Measurements from ENCODE around the gene C12orf76.
"Not testable (repeated sequence)": the region's sequence is repeated elsewhere in the genome, so short reads cannot be mapped to it uniquely, and the experiment has no call there.

C12orf76 gene

GRCh38 chr12:110020956-110021355 lies 27.4 kb downstream of the C12orf76 start:
- DNase-seq: no peak

- no peak for DNase-seq
Observed at GRCh38 chr12:110015132-110015531, 33.2 kb downstream of the C12orf76 start.

GRCh38 chr12:110012659-110013058 lies 35.7 kb downstream of the C12orf76 start:
- no peak for DNase-seq

GRCh38 chr12:110012137-110012536 lies 36.2 kb downstream of the C12orf76 start:
- no peak for DNase-seq

GRCh38 chr12:110010853-110011723 lies 37.2 kb downstream of the C12orf76 start:
- DNase-seq: no peak

GRCh38 chr12:110008681-110009398 lies 39.5 kb downstream of the C12orf76 start:
- DNase-seq: not testable (repeated sequence)

- DNase-seq: no peak
Observed at GRCh38 chr12:110007881-110008280, 40.4 kb downstream of the C12orf76 start.

- DNase-seq: no peak
Observed at GRCh38 chr12:110006115-110006514, 42.2 kb downstream of the C12orf76 start.

- DNase-seq: no peak
Observed at GRCh38 chr12:110005319-110005973, 42.9 kb downstream of the C12orf76 start.

- no peak for DNase-seq
Observed at GRCh38 chr12:110004598-110004997, 43.7 kb downstream of the C12orf76 start.

- no peak for DNase-seq
Observed at GRCh38 chr12:110002676-110003515, 45.4 kb downstream of the C12orf76 start.

- no peak for DNase-seq
Observed at GRCh38 chr12:110001596-110001995, 46.7 kb downstream of the C12orf76 start.

- no peak for DNase-seq
Observed at GRCh38 chr12:109999983-110000505, 48.3 kb downstream of the C12orf76 start.

GRCh38 chr12:109999649-109999971 lies 48.7 kb downstream of the C12orf76 start:
- DNase-seq: no peak

GRCh38 chr12:109998904-109999648 lies 49.2 kb downstream of the C12orf76 start, which contains the start of gene ANKRD13A:
ANKRD13A (plus strand) TSS chr12:109999430; CDS start chr12:109999689, 259 bp downstream.
- DNase-seq: peak; percentile 48

- no peak for DNase-seq
Observed at GRCh38 chr12:109998241-109998903, 50.0 kb downstream of the C12orf76 start.

- DNase-seq: no peak
Observed at GRCh38 chr12:109997393-109997792, 50.9 kb downstream of the C12orf76 start.

- no peak for DNase-seq
Observed at GRCh38 chr12:109996483-109996853, 51.9 kb downstream of the C12orf76 start.

- peak; percentile 80 for DNase-seq
Observed at GRCh38 chr12:109995686-109996482, 52.4 kb downstream of the C12orf76 start, which contains the start of gene GIT2. GIT2 (minus strand) TSS chr12:109996368; CDS start chr12:109996224, 144 bp downstream.

GRCh38 chr12:109995361-109995685 lies 53.0 kb downstream of the C12orf76 start:
- DNase-seq: no peak
